Left ventricle myocardium inferior (tissue), 1 donor: ENCODE results near the gene FAM13C. TPM values are rescaled to one million over a fixed set of nuclear protein-coding genes. Genes with fewer than 3 reads are reported as not detected.

Experiments used
- DNase-seq: peaks from one replicate; pipeline ENCODE4 v3.0.0-alpha.2; 2020
- H3K27ac ChIP-seq: fragments of 200-600 bp; replicated peaks from 2 replicates; pipeline ENCODE4 v1.8.0; 2021
- H3K27me3 ChIP-seq: fragments of 200-600 bp; 2 replicates; pipeline ENCODE4 v1.8.0; 2021; ENCODE audit warnings: low read depth
- H3K36me3 ChIP-seq: fragments of 200-600 bp; 2 replicates; pipeline ENCODE4 v1.8.0; 2021
- H3K4me1 ChIP-seq: fragments of 200-600 bp; 2 replicates; pipeline ENCODE4 v1.8.0; 2021
- H3K4me3 ChIP-seq: fragments of 200-600 bp; 2 replicates; pipeline ENCODE4 v1.8.0; 2021; ENCODE audit warnings: mild to moderate bottlenecking, moderate library complexity
- H3K9me3 ChIP-seq: fragments of 200-600 bp; replicated peaks from 2 replicates; pipeline ENCODE4 v1.8.0; 2021
- intact Hi-C: fragments of 100-400 bp; cut with micrococcal nuclease; formaldehyde crosslinking; loops from one replicate; pipeline ENCODE4 v1.11.0; 2022
- total RNA-seq: library from RNA; stranded (reverse); fragmentation: NEBNext Ultra II Directional; extraction: Animal tissue kit (Norgen Biotek cat#: 25700); gene quantifications from one replicate; pipeline ENCODE4 v1.2.1, GENCODE V29; 2021
- TF ChIP-seq, protein P1 (sequence below): fragments of 200-600 bp; IDR thresholded peaks from 2 replicates; pipeline ENCODE4 v1.8.0; 2021; ENCODE audit warnings: antibody characterized with exemption, mild to moderate bottlenecking, borderline replicate concordance
- donor health status: DM: no; HTN: yes; CAD: no; lungs with severe emphysema.

The FAM13C gene
- total RNA-seq, 1 donor from 2014 or later: 5.2 TPM

DNA sequence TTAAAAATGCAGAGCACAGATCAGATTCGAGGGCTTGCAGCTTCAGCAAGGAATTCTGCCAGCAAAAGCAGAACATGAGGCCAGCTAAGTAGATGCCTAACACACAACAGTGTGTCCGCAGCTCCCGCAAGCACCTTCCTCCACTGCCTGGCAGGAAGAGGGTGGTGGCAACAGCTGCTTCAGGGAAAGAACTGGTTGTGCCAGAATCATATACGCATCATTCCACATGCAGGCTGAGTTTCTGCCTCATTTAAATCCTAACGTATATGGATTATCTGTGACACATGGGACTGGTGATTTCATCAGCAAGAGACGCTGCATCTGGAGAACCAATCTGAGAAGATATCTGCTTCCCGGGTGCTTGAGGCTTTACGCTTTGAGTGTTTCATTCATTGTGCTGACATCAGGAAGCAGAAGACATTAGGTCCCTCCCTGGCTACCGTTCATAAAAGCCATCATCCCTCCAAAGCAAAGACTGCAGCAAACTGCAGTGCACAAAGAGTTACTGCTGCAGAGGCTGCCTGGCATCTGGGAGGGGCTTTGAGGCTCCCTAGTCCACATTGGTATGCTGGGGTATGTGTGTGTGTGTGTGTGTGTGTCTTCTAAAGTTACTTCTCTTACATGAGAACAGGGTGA, 78.8 kb downstream of the FAM13C start:
- Histone ChIP-seq H3K4me1 (peaks cover 12% of the 10 kb centered on the region), H3K27me3 (no peaks in the 10 kb centered on the region), H3K27ac (no peak overlapping the region), H3K9me3 (no peaks in the 10 kb centered on the region), H3K4me3 (no peak overlapping the region), H3K36me3 (peaks cover 3% of the 10 kb centered on the region)
- no peak for DNase-seq
- intact Hi-C loops: no loop called here
- TF ChIP-seq, protein P1, sequence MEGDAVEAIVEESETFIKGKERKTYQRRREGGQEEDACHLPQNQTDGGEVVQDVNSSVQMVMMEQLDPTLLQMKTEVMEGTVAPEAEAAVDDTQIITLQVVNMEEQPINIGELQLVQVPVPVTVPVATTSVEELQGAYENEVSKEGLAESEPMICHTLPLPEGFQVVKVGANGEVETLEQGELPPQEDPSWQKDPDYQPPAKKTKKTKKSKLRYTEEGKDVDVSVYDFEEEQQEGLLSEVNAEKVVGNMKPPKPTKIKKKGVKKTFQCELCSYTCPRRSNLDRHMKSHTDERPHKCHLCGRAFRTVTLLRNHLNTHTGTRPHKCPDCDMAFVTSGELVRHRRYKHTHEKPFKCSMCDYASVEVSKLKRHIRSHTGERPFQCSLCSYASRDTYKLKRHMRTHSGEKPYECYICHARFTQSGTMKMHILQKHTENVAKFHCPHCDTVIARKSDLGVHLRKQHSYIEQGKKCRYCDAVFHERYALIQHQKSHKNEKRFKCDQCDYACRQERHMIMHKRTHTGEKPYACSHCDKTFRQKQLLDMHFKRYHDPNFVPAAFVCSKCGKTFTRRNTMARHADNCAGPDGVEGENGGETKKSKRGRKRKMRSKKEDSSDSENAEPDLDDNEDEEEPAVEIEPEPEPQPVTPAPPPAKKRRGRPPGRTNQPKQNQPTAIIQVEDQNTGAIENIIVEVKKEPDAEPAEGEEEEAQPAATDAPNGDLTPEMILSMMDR: no peak

DNA sequence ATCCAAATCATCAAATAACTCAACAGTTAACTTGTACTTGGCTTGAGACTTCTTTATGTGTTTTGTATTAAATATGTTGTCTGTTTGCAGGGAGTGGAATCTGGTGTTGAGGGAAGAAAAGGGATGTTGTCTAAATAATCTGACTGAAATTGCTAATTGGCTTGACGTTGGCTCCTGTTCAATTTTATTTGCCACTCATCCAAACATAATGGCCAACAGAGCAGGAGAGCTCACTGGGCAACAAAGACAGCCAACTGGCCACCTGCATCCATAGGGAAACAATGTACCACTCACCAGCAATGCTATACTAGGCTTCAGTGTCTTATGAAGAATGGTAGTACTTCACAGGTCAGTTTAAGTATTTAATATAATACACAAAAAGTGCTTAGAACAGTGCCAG, 80.5 kb downstream of the FAM13C start:
- TF ChIP-seq, protein P1: no peak
- H3K27ac ChIP-seq: no peak overlapping the region
- no peak for DNase-seq
- no peaks in the 10 kb centered on the region for H3K27me3 ChIP-seq
- intact Hi-C loops: no loop called here
- H3K36me3 ChIP-seq: peaks cover 3% of the 10 kb centered on the region
- H3K9me3 ChIP-seq: no peaks in the 10 kb centered on the region
- no peak overlapping the region for H3K4me3 ChIP-seq
- H3K4me1 ChIP-seq: peaks cover 12% of the 10 kb centered on the region

DNA sequence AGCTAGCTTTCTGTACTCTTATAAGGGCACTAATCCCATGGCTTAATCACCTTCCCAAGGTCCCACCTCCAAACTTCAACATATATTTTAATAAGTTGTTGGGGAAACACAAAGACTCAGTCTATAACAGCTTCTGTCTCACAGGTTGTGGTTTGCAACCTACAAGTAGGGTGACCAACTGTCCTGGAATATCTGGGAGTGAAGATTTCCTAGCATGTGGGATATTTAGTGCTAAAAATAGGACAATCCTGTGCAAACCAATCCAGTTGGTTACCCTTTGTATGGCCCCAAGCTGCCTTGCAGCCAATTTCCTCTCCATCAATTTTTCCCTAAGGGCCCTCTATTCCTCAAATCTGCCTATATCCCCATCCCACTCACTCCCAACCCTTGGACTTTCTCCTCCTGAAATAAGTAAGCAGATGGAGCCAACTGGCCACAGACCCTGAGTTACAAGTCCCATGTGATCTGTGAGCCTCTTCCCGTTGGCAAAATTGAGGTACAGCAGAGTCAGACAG, 82.3 kb downstream of the FAM13C start:
- TF ChIP-seq, protein P1: no peak
- H3K36me3 ChIP-seq: peaks cover 3% of the 10 kb centered on the region
- no peak for DNase-seq
- peaks cover 6% of the 10 kb centered on the region for H3K4me1 ChIP-seq
- H3K9me3 ChIP-seq: no peaks in the 10 kb centered on the region
- H3K4me3 ChIP-seq: no peak overlapping the region
- no peaks in the 10 kb centered on the region for H3K27me3 ChIP-seq
- intact Hi-C loops: no loop called here
- no peak overlapping the region for H3K27ac ChIP-seq

DNA sequence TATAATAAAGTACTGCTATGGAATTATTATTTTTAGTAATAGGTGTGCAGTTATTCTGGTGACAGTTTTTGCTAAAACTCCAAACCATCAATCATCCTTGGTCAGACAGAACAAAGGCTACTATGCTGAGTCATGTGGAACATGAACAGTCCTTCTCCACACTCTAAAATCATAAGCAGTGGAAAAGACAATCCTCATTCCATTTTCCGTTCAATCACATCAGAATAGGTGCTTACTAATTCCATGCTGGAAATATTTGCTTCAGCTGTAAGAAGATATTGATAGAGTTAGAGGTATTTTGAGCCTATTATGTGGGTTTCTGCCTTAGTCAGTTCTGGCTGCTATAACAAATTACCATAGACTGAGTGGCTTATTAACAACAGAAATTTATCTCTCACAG, 82.9 kb downstream of the FAM13C start:
- intact Hi-C loops: no loop called here
- peaks cover 6% of the 10 kb centered on the region for H3K4me1 ChIP-seq

DNA sequence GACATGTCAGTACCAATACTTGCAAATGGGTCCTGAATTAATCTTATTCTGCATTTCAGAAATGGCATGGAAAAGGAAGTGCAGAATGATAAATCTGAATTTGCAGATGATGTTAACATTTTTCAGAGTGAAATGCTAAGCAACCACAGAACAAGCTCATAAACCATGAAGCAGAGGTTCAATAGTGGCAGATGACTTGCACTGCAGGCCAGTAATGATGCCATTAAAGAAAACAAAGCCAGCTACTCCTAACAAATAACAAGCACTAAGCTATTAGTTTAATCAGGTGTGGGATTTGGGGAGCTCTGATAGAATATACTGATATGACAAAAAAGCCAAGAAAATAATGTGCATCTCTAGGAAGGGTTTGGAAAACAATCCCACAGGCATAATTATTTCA, 85.4 kb downstream of the FAM13C start:
- TF ChIP-seq, protein P1: no peak
- H3K9me3 ChIP-seq: no peaks in the 10 kb centered on the region
- H3K4me1 ChIP-seq: peaks cover 6% of the 10 kb centered on the region
- no peak for DNase-seq
- H3K27ac ChIP-seq: no peak overlapping the region
- no peaks in the 10 kb centered on the region for H3K27me3 ChIP-seq
- intact Hi-C loops: no loop called here
- H3K36me3 ChIP-seq: no peaks in the 10 kb centered on the region
- no peak overlapping the region for H3K4me3 ChIP-seq

More for the DNA sequence above, 82.9 kb downstream of the FAM13C start:
- Histone ChIP-seq H3K4me3 (no peak overlapping the region), H3K27ac (no peak overlapping the region), H3K9me3 (no peaks in the 10 kb centered on the region), H3K27me3 (no peaks in the 10 kb centered on the region), H3K36me3 (peaks cover 3% of the 10 kb centered on the region)
- TF ChIP-seq, protein P1: no peak
- no peak for DNase-seq
